Fibroblast of peridontal ligament (primary cell): ENCODE results near the gene LMCD1.

Experiments
- DNase-seq: peaks from one replicate; pipeline ENCODE4 v3.0.0-alpha.2; 2010; ENCODE audit errors: extremely low read depth

LMCD1 gene

DNA sequence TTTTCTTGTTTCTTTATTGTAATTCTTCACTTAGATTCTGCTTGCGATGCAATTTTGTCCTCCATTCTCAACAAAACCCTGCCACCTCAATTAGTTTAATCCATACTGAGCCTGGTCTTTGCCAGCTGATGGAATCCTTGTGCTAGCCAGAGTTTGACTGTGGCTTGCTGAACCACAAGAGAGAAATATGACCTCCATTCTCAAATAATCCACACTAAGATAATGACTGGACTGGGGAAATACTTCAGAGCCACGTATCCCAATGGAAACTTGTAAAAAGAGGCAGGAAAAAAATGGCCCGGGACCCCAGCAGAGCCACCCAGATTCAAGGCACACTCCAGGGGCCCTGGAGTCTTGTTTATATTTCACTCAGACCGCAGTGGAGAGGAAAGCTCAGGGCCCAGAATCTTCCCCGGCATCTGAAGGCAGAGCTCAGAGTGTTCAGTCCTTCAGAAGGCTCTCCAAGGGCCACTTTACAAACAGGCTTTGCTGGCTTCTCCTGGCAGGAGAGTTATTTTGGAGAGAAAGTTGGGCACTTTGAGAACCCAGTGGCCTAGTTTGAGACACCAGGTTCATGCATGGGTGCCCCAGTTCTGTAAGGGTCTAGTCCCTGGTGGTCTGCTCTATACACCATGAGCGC is 80.3 kb downstream of the LMCD1 start:
- peak; percentile 60 for DNase-seq

DNA sequence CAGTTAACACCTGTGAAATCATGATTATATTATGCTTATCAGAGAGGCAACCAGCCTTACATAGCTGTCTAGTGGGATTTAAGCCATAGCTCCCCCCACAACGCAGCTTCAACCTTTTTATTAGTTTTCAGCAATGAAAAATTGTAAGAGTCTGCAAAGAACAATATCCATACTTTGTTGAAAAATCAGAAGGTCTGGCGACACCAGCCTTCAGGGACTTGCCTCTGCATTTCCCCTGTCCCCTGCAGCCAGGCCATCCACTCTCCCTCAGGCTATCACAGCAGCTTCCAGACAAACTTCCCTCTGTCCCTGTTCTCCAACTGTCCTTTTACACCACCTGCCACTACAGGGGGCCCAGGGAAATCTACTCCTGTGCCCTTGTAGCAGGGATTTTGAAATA is 83.0 kb downstream of the LMCD1 start:
- DNase-seq, result no peak

DNA sequence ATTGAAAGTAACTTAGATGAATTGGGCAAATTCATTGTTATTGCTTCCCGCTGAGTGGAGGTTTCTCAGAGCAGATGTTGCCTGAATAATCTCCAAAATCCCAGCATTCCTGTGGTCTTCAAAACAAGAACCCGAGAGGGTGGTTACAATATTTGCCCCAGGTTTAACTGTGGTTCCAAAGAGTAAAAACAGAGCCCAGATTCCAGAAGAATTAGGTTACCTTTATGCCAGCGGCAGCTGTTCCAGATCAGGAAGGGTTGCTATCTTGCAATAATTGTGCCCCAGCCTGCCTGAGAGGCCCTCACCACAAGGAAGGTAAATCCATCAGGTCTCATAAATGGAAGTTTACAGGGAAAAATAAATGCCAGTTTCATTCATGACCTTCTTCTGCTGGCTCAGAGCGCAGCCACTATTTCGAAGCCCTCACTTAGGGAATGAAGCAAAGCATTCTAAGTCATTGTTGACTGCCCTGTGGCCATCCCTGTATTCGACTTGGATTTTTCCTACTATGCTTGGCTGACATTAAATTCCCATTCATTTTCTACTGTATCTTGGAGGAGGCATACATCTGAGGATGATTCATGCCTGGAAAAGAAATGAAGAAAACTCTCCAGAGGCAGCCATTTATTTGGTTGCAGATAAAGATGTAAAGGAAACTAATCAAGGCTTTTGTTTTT is 88.4 kb downstream of the LMCD1 start:
- DNase-seq, result peak; percentile 79

DNA sequence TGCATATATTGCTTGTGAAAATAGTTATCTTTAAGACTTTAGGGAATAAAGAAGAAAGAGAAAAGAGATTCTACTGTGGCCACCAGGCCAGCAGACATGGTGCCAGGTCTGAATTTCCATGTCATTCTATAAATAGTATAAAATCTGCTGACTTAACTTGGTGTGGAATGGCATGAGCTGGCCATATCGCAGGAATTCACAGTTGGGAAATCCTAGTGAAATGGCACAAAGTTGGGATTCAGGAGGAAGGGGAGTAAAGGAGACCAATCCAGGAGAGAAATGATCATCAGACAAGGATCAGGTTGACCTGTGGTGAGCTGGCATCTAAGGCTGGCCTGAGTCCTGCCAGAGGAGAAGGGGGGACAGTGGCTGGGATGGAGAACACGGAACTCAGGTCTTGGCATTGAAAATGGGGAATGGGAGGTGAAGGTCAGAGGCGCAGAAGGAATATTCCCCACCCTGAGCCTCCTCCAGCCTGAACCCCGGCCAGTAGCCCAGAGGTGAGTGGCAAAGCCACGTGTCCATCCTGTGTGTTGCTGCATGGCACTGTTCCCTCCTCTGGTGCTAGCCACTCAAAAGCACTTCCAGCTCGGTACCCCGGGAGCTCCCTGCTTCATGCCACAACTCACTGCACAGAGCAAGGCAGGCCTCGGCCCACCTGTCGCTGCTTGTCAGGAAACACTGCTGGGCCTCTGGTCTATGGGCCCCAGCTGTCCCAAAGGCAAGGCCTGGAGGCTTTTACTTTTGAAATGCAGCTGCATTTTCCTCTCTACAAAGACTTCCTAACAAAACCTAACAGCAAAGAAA is 91.6 kb downstream of the LMCD1 start:
- peak; percentile 63 for DNase-seq

DNA sequence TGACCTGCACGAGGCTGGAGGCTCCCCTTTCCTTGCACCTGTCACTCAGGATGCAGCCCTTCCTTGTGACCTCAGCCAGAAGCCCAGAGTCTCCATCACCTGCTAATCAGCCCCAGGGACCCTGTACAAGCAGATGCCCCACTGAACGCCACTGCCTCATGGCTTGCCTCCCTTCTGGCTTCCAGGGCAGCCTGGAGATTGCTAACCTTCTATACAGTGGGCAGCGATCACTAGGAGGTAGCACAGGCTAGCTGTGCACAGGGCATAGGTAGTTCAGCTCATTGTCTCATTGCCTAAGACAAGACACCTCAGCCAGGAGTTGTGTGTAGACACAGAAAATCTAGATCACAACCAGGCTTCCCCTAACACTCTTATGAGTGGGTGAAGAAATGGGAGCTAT is 93.6 kb downstream of the LMCD1 start:
- DNase-seq, result no peak

DNA sequence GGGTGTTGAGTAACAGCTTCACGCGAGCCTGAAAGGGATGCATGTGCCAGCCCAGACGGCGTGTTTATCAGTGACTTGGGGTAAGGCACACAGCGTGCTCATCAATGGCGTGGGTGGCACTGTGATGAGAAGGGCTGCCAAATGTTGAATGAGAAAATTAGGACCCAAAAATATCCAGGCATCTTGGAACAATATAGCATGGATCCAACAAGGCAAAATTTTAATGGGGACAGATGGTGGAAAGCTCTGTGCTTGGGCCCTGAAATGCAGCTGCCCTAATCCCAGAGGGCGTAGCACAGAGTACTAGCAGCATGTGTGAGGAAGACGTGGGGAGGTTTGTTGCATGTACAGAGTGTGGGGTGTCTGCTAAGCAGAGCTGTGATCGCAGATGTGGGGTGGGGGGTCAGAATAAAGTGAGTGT is 94.1 kb downstream of the LMCD1 start:
- DNase-seq, result no peak

DNA sequence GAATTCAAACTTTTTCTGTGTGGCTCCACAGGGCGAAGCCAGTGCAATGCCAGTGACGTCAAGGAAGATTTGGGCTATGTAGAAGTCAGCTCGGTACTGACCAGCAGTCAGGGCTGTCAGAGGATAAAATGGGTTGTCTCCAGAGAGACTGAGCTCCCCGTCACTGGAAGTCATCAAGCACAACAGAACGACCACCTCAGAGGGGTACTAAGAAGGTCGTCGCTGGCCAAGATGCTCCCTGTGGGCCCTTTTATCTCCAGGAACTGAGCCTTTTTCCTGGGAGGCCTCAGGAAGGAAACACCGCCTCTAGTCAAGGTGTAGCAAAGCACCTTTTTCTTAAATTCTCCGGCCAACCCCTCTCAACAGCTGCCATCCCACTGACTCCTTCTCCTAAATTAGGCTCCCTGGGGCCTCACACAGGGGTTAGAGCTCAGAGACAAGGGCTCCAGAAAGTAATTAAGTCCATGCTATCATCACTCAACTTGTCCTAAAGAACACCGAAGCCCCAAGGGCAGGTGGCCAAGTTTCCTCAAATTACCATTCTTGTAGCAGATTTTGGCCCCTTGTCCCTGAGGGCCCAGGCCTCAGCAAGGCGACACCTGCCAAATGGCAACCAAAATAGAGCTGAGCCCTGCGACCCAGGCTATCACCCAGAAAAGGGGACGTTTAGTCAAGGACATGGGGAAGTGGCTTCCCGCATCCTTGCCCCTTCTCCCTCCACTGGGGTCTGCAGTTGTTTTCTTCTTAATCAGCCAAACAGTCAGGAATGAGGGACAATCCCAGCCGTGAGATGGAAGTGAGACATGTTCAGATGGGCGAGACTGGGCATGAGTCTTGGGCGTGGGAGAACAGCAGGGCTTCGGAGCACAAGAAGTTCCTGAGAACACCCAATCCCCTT is 94.9 kb downstream of the LMCD1 start:
- no peak for DNase-seq

DNA sequence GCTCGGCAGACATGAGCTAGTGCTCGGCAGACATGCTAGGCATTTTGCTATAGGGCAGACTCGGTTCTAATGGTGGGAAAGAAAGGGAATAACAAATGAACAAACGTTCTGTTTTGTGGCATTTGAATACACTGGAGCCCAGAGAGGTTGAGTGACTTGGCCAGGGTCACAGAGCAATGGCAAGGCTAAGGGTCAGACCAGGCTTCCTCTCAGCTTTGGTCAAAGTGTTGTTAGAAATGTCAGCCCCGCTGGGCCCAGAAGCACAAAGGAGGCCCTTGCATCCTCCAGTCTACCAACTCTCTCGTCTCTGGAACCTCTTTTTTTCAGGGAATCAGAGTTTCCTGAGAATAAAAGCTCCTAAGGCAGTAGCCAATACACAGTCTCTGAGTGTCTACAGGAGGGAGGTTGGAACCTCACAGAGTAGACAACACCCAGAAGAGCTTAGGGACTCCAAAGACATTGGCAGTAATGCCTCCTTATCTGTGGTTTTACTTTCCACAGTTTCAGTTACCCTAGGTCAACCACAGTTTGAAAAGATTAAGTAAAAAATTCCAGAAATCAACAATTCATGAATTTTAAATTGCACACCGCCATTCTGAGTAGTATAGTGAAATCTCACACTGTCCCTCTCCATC is 95.7 kb downstream of the LMCD1 start:
- no peak for DNase-seq

DNA sequence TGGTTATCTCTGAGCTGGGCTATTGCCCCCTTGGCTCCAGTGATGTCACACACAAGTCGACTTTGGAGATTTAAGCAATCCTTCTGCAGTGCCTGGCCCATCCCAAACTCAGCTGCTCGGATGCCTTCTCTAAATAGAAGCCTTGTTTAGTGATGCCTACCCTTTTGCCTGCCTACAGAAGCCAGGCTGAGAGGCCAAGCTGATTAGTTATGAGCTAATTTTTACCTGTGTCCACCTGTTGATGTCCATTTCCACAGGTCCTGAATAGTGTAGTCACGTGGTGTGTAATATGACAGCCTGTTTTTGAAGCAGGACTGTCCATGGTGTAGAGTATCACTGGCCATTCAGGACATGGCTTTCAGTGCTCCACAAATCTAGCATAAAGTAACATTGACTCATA is 97.5 kb downstream of the LMCD1 start:
- DNase-seq, result no peak

DNA sequence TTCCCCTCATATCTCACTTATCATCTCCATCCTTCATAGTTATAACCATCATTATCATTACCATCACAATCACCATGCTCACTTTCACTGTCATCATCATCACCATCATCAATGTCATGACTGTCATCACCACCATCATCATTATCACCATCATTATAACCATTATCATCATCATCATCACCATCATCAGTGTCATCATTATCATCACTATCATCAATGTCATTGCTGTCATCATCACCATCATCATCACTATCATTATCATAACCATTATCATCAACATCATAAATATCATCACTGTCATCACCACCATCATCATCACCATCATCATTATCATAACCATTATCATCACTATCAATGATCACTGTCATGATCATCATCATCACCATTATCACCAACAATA is 98.8 kb downstream of the LMCD1 start:
- DNase-seq, result no peak

DNA sequence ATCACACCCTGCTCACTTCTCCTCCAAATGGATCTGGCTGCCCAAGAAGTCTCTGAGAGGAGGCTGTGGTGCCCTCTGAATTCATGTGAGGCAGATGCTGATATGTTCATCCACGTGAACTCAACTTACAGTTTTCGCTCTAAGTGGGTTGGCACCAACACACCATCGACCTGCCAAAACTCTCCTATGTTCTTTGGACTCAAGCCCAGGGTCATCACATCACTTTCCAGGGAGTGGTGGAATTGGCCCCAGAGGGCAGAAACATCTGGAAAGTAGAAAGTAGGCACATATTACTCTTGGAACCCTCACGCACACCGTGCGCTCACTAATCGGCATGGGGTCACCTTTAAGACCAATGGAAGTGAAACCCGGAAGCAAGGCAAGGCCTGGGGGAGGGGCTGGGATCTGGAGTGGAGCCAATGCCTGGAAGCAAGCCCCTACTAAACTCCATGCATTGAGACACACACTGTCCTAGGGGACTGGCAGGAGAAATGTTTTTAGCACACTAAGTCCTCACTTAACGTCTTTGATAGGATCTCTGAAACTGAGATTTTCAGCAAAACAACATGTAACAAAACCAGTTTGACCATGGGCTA is 101.6 kb downstream of the LMCD1 start:
- DNase-seq, result no peak

DNA sequence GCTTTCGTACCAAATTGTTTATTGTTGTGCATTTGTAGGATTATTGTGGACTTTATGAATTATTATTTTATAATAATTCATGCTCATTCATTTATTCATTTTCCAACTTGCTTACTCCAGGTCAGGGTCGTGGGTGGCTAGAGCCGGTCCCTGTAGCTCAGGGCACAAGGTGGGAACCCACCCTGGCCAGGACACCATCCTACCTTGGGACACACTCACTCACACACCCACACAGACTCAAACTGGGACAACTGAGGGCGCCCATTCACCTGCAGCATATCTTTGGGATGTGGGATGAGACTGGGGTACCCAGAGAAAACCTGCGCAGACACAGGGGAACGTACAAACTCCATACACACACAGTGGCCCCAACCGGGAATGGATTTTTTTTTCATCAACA is 102.4 kb downstream of the LMCD1 start:
- DNase-seq, result no peak

DNA sequence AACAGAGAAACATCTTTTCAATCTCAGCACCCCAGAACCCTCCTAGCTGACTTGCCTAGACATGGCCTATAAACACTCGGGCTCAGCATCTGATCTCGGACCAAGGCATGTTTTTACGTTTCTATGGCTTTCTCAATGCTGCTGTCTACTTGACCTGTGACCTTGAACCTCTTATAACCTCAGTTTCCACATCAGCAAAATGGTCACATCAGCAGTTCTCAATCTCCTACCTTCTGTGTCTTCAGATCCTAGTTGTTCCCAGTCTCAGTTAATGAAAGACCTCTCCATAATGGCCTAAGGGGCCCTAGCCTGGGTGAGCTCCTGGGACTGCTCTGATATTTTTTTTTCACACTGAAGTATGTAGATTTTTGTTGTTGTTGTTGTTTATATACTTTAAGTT is 103.4 kb downstream of the LMCD1 start:
- no peak for DNase-seq

DNA sequence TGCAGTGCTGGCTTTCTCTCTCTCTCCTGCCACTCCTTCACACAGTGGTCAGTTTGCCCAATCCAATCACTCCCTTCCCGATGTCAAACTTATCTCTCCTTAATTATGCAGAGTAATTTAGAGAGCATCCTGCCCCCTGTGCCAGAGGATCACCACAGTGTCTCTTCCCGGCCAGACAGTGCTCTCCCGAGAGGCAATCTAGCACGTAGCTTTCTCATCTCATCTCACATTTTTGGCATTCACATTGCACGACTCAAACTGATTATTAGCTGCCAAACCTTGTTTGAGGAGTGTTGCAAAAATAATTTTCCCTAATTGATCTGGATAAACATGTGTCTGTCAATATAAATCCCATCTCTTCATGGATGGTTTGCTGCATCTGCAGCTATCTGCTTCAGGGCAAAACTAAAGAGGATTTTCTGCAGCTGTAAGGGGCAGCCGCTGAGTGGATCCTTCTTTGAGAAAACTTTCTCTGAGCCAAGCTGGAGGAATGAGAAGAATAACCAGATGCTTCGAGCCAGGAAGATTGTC is 105.1 kb downstream of the LMCD1 start:
- no peak for DNase-seq

DNA sequence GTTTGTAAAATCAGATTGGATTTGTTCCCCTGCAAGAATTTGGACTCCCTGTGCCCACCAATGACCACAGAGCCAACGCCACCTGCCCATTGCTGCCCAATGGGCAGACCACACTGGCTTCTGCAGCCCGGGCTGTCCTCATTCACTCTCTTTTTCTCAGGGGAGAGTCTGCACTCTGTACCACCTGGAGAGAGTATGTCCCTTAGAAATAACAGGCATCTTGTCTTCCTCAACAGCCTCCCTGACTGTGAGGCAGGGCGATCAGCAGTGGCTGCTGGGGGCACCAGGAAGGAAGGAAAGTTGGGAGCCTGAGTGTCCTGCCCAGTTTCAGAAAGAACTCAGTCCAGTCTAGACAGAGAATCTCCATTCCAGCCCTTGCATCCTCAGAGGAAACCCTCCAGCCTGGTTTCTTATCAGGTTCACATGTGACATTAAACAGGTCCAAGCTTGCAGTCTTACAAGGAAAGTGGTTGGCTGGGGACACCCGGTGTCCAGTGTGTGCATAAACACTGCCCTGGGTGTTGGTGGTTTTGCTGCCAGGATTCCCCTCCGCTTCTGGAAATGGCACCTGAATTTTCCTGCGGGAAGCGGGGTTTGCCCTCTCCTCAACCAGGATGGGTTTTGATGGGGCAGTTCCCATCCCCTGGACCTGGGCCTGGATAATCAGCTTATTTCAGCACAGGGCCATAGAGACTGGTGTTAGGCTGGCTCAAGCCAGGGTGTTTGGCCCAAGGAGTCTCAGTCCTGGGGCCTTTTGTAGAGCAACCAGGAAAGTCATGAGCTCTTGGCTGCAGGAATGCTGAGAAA is 105.8 kb downstream of the LMCD1 start:
- peak; percentile 81 for DNase-seq

DNA sequence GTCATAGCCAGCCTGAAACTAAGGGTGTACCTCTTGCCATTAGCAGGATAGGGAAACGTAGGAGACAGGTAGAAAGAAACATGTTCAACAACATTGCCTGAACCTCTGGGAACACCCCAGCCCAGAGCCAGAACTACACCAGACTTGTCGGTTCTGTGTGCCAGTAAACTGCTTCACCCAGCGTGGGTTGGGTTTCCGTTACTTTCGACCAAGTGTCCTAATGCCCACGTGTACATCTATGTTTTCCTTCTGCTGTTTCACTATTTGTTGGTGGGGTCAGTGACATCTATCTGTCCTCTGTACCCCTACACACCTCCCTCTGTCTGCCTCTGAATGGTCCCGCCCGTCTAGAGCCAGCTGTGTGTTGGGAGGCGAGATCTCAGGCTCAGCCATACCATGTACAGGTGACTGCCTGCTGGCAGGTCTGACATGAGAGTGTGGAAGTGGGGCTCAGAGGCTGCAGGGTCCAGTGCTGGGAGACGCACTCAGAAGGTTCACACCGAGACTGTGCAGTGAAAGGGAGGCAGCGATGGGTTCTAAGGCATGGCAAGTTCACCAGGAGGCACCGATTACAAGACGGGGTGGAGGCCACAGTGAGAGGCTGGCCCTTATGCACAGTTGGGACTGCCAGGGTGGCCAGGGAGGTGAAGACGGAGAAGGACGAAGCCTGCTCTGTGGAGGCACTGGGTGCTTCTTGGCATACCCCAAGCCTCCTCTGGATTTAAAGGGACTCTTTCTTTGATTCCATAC is 106.6 kb downstream of the LMCD1 start:
- DNase-seq, result no peak

DNA sequence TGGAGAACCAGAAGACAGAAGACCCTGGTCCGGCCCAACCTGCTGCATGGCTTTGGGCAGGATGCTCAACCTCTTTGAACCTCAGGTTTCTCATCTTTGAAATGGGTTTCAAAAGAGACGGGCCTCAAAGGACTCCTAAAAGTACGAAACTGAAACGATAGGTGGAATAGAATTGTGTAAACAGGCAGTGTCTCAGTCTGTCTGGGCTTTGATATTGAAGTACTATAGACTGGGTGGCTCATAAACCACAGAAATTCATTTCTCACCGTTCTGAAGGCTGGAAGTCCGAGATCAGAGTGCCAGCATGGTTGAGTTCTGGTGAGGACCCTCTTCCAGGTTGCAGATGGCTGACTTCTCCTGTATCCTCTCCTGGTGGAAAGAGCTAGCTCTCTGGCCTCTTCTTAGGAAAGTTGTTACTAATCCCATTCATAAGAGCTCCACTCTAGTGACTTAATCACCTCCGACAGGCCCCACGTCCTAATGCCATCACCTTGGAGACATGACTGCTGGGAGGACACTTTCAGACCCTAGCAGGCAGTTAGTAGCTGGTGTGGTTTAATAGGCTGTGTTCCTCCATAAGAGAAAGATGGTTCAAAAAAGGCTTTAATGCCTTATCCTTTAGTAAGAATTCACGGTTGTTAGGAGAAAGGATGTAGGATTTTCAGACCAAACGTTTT is 107.3 kb downstream of the LMCD1 start:
- DNase-seq, result no peak

DNA sequence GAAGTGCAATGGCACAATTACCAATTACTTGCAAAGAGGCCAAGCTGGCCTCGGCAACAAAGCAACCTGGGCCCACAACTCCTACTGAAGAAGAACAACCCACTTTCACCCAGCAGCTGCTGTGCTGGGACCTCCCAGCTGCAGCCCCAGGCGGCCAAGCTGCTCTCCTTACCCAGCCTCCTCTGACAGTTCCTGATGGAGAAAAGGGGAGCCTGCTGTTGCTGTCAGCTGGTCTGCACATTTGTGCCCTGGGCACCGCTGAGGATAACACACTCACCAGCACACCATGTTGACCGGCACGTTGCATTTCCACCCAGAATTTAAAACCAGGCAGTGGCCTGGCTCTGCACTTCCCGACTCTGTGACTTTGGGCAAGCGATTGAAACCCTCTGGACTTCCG is 109.3 kb downstream of the LMCD1 start:
- no peak for DNase-seq

DNA sequence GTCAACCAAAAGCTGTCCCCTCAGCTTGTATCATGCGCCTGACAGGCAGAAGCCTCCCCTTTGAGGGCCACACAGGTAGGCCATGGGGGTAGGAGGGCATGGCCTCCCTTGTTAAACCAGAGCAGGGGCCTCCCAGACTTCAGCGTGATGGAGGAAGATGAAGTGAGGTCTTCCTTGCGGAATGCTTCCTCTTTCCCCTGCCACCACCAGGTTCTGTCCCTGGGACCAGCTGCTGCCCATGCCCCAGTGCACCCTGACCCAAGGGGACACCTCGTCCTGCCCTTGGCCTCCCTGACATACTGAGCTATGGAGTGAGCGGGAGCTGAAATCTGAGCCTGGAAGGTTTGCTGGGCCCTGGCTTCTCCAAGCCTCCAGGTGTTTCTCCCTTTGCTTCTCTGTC is 116.3 kb downstream of the LMCD1 start:
- DNase-seq, result no peak
